T follicular helper cell (primary cell): Measurements from ENCODE around the gene MUC12.
"Not testable (repeated sequence)": the region's sequence is repeated elsewhere in the genome, so short reads cannot be mapped to it uniquely, and the experiment has no call there.

Experiments
- DNase-seq: peaks from one replicate; pipeline ENCODE4 v3.0.0-alpha.2; 2020; ENCODE audit warnings: low read depth

MUC12 gene

DNA sequence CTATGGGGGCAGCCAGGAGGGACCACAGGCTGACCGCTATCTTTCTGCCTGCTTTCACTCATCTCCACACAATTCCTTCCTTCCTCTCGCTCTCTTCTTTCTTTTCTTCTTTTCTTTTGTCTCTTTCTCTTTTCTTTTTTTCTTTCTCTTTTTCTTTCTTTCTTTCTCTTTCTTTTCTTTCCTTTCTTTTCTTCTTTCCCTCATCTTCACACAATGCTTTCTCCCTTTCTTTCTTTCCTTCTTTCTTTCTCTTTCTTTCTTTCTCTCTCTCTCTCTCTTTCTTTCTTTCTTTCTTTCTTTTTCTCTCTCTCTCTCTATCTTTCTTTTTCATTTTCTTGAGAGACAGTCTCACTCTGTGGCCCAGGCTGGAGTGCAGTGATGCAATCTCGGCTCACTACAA is 6.8 kb upstream of the MUC12 start:
- no peak for DNase-seq

DNA sequence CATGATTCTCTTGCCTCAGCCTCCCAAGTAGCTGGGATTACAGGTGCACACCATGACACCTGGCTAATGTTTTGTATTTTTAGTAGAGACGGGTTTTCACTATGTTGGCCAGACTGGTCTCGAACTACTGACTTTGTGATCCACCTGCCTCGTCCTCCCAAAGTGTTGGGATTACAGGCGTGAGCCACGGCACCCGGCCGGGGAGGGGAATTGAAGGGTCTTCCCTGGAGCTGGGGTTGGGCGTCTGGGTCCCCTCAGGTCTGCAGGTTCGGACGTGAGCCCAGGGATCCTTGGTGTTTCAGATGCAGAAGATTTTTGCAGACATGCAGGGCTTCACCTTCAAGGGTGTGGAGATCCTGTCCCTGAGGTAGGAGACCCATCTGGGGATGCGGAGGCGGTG is 6.0 kb upstream of the MUC12 start:
- DNase-seq = no peak

DNA sequence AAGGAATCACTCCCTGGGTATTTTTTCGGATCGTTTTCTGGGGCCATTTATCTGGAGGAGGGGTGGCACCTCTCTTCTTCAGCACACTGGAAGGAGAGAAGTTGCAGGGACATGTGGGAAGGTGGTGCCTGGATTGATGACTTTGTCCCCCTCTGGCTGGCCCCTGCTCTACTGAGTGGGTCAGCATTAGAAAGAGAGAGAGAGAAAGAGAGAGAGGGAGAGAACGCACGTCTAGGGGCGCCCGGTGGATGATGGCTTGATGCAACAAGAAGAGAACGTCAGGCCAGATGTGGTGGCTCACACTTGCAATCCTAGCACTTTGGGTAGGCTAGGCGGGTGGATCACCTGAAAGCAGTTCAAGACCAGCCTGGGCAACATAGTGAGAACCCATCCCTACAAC is 5.5 kb upstream of the MUC12 start:
- no peak for DNase-seq

DNA sequence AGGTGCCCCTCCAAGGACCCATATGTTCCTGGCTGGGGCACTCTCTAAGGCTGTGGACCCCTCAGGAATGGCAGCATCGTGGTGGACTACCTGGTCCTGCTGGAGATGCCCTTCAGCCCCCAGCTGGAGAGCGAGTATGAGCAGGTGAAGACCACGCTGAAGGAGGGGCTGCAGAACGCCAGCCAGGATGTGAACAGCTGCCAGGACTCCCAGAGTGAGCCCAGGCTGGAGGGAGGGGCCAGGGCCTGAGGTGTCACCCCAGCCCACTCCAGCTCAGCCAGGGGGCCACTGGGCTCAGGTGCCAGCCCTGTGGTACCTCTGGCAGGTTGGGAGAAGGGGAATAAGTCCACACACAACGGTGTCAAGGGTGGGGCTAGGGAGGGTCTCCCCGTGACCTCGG is 4.7 kb upstream of the MUC12 start:
- DNase-seq = no peak

DNA sequence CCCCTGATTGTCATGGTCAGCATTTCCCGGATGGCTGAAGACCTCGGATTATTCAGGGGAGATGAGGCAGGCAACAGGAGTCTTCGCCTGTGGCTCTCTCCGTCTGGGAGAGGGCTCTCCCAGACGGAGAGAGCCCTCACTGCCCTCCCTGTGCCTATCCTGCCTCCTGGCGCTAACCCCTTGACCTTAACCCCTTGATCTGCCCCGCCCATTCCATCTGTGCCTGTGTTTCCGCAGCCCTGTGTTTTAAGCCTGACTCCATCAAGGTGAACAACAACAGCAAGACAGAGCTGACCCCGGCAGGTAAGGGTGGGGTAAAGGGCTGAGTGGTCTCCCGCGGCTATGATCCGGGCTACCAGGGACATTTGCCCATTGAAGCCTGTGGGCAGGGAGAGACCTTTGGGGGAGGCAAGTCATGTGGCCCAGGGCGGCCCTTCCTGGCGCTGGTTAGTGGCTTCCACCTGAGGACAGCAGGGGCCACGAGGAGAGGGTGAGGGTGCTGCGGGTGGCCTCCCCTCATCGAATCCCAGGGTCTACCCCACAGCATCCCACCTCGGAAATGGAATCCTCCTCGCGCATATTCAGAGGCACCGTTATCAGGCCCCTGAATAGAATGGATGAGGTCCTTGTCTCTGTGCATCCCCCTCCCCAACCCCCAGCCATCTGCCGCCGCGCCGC is 4.2 kb upstream of the MUC12 start:
- DNase-seq = no peak

DNA sequence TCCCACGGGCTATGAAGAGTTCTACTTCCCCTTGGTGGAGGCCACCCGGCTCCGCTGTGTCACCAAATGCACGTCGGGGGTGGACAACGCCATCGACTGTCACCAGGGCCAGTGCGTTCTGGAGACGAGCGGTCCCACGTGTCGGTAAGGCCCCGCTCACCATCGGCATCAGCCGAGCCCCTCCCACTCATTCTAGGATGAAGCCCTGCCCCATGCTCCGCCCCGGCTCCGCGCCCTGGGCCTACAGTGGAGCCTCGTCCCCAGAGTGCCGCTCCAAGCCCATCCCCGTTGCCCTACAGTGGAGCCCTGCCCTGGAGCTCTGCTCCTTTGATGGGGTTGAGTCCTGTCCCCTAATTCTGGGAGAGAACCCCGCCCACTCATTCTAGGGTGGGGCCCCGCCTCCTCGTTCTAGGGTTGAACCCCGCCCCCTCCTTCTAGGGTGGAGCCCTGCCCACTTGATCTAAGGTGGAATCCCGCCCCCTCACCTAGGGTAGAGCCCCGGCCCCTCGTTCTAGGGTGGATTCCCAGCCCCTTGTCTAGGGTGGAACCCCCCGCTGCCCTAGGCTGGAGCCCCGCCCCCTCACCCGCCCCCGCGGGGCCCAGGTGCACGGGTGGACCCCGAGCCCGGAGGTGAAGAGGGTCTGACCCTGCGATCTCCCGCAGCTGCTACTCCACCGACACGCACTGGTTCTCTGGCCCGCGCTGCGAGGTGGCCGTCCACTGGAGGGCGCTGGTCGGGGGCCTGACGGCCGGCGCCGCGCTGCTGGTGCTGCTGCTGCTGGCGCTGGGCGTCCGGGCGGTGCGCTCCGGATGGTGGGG is 3.4 kb upstream of the MUC12 start:
- DNase-seq = peak; percentile 50

DNA sequence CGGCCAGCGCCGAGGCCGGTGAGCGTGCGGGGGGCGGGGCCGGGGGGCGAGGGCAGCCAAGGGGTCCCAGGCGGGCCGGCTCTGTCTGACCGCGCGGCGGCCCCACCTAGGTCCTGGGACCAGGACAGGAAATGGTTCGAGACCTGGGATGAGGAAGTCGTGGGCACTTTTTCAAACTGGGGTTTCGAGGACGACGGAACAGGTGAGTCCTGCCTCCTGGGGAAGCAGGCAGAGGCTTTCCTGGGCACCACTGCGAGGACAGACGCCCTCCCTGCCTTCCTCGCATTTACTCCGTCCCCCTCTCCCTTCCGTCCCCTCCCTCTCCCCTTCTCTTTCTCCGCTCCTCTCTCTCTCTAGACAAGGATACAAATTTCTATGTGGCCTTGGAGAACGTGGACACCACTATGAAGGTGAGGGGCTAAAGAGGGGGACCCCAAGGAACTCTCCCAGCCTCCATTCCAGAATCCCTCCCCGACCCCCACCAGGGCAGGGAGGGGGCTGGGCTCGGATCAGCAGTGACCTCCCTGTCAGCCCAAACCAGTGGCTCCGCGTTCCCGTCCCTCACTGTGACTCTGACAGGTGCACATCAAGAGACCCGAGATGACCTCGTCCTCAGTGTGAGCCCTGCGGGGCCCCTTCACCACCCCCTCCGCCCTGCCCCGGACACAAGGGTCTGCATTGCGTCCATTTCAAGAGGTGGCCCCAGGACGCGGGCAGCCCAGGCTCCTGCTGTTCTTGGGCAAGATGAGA is 2.6 kb upstream of the MUC12 start:
- DNase-seq = no peak

DNA sequence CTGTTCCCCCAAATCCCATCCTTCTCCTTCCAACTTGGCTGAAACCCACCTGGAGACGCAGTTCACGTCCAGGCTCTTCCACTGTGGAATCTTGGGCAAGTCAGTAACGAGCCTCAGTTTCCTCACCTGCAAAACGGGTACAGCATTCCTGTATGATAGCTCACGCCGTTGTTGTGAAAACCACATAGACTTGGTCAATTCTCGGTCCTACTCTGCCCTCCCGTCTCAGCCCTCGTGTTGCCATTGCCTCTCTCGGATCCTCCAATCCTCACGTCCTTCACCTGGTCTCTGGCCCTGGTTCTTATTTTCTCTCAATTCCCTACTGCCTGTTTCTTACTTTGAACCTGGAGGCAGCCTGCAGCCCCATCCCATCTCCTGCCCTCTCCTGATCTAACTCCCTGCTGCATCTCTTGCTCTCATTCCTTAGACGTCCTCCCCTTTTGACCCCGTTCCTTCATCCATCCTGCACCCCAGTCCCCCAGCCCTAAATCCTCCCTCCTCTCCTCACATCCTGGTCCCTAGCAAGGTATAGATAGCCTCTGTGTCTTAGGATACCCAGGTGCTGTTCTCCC is 2.0 kb upstream of the MUC12 start:
- DNase-seq = no peak

DNA sequence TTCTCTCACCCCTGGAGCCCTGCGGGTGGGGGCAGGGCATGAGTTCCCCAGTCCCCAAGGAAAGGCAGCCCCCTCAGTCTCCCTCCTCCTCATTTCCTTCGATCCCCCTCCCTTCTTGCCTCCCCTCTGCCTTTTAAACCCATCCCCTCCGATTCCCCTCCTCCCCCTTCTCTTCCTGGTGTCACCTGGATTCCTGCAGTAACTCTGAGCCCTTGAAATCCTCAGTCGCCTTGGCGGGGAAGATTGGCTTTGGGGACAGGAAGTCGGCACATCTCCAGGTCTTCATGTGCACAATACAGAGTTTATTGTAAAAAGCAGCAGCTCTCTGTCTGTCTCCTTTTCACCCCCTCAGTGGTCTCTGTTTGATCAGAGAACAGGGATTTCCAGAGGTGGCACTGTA is 1.3 kb upstream of the MUC12 start:
- no peak for DNase-seq

DNA sequence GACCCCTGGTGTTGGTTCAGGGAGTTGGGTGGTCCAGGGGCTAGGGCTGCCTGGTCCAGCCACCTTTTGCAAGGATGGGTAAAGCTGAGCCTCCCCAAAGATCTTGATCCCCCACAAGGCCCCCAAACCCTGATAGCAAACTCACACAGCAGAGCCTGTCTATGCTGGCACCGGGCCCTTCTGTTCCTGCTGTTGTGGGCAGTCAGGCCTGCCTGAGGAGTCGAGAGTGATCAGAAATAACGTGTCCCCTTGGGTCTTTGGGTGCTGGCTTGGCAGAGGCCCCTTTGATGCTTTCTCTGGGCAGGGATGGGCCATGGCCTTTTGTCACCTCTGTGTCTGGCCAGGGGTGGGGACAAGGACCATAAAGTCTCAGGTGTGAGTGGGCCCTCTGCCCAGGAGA is 715 bp upstream of the MUC12 start:
- no peak for DNase-seq

DNA sequence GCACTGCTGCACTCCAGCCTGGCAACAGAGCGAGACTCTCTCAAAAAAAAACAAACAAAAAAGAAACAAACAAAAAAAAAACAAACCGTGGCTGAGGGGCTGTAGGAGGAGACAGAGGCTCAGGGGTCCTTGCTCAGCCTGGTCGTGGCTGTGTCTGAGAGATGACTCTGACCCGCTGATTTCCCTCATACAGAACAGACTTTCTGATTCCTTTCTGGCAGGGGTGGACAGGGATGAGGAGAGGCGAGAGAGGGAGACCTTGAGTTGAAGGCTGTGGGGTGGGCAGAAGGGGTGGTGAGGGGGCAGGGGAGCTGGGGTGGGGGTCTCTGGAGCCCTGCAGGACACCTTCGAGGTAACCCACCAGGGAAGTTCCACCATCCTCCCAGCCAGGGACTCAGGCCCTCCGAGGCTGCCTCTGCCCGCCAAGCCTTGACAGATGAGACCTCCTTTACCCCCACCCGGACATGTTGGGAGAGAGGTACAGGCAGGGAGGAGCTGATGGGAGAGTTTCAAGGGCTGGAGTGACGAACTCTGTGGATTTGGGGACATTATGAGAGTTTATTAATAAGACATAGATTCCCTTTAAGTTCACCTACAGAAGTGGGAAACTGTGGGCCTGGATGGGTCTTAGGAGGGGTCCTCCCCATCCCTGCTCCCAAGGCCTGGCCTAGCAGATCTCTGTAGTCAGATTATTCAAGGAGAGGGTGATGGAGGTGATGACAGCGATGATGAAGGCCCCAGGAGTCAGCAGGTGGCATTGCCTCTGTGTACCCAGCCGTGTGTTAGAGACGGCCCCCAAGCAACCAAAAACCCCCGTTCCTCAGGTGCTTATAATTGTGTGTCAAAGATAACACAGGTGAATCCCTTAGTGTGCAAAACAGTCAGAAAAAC is 2.0 kb downstream of the MUC12 start:
- DNase-seq = no peak

DNA sequence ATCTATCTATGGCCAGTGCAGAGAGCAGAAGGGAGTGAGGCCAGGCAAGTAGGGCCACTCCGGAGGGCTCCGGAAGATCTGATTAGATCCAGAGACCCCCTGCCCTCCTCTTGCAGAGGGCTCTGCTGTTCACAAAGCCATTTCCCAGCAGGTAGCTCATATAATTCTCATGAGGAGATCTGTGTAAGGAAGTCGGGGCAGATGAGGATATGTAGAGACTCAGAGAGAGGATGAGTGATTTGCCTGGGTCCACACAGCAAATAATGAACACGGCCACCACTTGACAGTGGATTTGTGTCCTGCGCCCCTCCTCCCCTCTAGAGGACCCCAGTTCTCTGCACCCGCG is 2.6 kb downstream of the MUC12 start:
- no peak for DNase-seq

DNA sequence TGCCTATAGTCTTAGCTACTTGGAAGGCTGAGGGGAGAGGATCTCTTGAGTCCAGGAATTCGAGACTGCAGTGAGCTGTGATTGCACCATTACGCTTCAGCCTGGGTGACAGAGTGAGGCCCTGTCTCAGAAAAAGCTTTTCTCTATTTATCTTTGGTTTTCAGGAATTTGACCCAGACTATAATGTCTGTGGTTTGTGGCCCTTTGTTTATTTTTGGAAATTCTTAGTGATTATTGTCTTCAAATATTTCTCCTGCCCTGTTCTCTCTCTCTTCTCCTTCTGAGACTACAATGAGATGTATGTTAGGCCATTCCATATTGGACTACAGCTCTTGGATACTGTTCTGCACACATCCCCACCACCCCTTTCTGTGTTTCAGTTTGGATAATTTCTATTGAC is 4.7 kb downstream of the MUC12 start:
- DNase-seq = no peak

DNA sequence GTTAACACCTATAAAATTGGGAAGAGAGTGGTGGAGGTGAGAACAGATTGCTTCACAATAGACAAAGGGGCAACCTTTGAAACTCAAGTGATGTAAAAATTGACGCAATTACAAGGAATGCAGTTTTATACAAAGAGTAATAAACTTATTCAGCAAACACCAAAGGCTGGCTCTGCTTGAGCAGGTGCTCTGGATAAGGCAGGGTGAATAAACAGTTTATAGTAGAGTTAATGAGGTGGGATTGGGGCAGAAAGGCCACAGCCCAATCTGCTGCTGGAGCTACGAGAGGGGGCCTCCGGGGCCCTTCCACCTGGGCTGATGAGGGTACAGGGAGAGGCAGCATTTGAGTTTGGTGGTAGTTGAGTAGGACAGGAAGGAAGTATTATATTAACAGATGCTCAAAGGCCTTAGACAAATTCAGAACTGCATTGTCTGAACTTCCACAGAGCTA is 6.0 kb downstream of the MUC12 start:
- no peak for DNase-seq

DNA sequence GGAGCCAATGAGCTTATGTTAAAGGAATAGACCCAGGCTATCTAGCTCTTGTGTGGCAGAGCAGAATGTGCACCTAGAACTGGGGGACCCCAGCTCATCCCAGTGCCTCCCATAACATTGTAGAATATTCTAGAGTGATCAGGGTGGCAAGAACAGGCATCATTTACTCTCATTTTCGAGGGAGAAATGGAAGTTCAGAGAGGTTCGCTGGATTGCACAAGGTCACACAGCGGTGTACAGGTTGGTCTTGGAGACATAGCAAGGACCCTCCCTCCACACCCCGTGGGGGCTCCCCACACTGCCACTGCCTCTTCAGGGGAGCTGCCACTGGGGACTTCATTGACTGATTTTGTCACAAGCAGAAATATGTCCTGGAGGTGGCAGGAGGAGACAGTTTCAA is 8.9 kb downstream of the MUC12 start:
- DNase-seq = no peak

DNA sequence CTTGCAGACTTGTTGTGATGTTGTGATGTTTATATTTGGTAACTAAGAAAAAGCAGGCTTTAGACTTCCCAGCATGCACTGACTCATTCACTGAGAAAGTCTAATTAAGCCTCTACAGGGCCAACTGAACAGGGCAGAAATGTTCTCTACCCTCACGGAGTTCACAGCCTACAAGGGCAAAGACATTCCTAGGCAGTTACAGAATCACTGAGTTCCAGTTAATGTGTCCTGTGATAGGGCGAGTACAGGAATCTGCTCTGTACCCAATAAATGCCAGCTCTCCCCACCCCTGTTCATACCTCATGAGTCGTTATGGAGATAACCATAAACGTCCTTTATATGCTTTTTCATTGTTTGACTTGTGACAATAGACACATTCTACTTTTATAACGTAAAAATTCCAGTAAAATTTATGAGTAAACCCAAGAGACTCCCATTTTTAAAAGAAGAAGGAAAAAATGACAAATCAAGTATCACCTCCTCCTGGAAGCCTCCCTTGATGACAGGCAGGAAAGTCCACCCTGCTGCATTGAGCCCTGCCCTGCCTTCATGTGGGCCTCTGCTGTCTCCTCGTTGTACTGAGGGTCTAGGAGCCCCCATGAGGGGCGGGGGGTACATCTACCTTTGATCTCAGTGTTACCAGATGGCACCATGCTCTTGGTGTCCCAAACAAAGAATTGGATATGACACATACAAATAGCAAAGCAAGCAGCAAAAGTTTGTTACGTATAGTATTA is 14.3 kb downstream of the MUC12 start:
- DNase-seq = no peak

DNA sequence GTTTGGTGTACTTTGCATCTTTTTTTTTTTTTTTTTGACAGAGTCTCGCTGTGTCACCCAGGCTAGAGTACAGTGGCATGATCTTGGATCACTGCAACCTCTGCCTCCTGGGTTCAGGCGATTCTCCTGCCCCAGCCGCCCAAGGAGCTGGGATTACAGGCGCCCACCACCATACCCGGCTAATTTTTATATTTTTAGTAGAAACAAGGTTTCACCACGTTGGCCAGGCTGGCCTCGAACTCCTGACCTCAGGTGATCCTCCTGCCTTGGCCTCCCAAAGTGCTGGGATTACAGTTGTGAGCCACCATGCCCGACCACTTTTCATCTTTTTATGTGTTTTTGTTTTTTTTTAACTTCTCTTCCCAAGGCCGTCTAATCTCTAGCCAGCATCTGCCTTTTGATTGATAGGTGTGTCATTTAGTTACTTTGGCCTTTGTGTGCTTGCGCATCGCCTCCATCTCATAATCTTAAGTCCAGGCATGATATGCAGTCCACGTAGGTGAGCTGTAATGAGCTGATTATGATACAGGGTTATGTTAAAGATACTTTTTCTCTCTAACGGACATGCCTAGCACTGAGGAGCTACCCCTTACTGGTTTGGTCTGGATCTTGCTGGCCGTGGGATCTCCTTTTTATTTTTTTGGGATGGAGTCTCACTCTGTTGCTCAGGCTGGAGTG is 15.0 kb downstream of the MUC12 start:
- DNase-seq = not testable (repeated sequence)

DNA sequence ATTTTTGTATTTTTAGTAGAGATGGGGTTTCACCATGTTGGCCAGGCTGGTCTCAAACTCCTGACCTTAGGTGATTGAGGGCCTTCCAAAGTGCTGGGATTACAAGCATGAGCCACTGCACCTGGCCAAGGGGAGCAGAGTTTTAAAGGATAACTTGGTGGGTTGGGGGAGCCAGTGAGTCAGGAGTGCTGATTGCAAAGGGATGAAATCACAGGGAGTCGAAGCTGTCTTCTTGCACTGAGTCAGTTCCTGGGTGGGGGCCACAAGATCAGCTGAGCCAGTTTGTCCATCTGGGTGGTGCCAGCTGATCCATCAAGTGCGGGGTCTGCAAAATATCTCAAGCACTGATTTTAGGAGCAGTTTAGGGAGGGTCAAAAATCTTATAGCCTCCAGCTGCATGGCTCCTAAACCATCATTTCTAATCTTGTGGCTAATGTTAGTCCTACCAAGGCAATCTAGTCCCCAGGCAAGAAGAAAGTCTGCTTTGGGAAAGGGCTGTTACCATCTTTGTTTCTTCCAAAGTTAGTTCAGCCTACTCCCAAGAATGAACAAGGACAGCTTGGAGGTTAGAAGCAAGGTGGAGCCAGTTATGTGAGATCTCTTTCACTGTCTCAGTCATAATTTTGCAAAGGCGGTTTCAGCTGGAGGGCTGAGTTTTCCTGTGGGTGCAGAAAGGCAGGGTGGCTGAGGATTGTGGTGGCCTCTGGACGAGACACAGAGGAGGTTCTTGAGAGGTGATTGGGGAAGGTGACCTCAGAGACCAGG is 15.8 kb downstream of the MUC12 start:
- not testable (repeated sequence) for DNase-seq

DNA sequence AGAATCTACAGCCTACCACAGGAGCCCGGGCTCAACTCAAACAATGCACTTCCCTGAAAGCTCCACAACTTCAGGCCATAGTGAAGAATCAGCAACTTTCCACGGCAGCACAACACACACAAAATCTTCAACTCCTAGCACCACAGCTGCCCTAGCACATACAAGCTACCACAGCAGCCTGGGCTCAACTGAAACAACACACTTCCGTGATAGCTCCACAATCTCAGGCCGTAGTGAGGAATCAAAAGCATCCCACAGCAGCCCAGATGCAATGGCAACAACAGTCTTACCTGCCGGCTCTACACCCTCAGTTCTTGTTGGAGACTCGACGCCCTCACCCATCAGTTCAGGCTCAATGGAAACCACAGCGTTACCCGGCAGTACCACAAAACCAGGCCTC is 22.3 kb downstream of the MUC12 start:
- no peak for DNase-seq

DNA sequence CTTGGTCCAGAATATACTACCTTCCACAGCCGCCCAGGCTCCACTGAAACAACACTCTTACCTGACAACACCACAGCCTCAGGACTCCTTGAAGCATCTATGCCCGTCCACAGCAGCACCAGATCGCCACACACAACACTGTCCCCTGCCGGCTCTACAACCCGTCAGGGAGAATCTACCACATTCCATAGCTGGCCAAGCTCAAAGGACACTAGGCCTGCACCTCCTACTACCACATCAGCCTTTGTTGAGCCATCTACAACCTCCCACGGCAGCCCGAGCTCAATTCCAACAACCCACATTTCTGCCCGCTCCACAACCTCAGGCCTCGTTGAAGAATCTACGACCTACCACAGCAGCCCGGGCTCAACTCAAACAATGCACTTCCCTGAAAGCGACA is 22.9 kb downstream of the MUC12 start:
- DNase-seq = not testable (repeated sequence)
